HG03469 (cell line): ENCODE measurements around the gene TBCD.
"Not testable (repeated sequence)": the region's sequence is repeated elsewhere in the genome, so short reads cannot be mapped to it uniquely, and the experiment has no call there.

ENCODE experiments used
- ATAC-seq: cut with Tn5 transposase; IDR thresholded peaks from one replicate; pipeline ENCODE4 v1.9.1; 2021; ENCODE audit warnings: mild to moderate bottlenecking, moderate library complexity, moderate number of reproducible peaks; ENCODE audit not compliant: unreplicated experiment

Gene TBCD

DNA sequence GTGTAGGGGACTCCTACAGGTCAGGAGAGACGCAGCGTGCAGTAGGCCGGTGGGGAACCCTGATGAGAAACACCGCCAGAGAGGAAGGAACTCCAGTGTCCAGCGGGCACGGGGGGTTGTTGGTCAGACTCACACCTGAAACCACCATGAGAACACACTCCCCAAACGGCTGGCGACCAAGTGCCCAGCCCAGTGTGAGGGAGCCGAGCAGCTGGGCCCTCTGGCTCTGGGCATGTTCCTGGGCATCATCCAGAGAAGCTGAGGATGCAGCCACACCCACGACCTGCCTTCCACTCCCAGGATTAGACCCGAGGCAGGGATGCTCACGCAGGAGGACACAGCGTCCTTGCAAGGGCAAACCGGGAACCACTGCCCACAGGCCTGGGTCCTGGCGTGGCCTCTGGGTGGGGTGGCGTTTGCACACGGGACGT, 196.2 kb downstream of the TBCD start:
- ATAC-seq, result no peak

GRCh38 chr17:82948957-82949356, 197.1 kb downstream of the TBCD start:
- no peak for ATAC-seq

DNA sequence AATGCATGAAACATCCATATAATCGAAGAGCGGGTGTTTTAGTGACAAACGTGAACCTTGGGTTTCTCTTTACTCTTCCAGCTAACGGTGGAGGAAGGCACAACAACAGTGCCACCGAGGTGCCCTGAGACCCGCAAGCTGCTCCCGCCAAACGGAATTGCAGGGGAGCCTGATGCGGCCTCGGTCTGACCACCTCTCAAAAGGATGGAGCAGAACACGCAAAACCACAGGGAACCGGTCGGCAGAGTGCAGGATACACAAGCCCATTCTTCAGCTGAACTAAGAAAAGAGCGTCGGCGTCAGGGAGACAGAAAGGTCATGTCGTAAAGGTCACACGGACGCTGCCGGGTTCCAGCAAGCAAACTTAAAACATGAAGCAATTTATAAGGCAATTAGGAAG, 197.5 kb downstream of the TBCD start:
- ATAC-seq, result no peak

- no peak for ATAC-seq
These were observed 198.1 kb downstream of the TBCD start for GRCh38 chr17:82949984-82950383.

GRCh38 chr17:82950525-82951102, 198.7 kb downstream of the TBCD start:
- ATAC-seq, result no peak

- ATAC-seq, result no peak
These were observed 200.2 kb downstream of the TBCD start for GRCh38 chr17:82952019-82952418.

- ATAC-seq, result not testable (repeated sequence)
These were observed 203.2 kb downstream of the TBCD start for GRCh38 chr17:82955106-82955505.

DNA sequence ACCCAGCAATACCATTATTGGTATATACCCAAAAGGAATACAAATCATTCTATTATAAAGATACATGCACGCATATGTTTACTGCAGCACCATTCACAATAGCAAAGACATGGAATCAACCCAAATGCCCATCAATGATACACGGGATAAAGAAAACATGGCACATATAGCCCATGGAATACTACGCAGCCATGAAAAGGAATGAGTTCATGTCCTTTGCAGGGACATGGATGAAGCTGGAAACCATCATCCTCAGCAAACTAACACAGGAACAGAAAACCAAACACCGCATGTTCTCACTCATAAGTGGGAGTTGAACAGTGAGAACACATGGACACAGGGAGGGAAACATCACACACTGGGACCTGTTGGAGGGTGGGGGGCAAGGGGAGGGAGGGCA, 203.8 kb downstream of the TBCD start:
- ATAC-seq, result not testable (repeated sequence)

DNA sequence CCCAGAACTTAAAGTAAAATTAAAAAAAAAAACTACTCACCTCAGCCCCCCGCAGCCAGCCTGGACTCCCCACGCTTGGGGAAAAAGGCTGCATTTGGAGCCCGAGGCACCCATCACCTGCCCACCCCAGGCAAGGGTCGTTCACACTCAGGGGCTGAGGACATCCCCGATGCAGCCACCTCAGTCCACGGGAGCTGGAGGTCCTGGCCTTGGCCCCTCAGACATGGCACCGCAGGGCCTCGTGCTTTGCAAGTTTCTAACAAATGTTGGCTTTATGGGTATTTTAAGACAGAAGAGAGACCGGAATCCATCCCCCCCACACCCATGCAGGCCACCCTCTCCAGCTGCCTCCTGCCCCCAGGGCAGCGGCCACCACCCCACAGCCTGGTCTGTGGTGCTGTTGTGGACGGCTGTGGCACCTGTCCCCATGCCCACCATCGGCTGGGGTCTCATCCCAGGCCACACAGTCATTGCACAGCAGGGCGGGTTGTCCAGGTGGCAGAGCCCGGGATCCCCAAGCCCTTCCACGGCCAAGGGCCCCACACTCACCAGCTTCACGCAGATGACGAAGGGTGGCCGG, 204.4 kb downstream of the TBCD start:
- ATAC-seq, result no peak

- ATAC-seq, result no peak
These were observed 205.0 kb downstream of the TBCD start for GRCh38 chr17:82956726-82957468.

GRCh38 chr17:82957469-82957795, 205.6 kb downstream of the TBCD start:
- ATAC-seq, result no peak

GRCh38 chr17:82957961-82958561, 206.2 kb downstream of the TBCD start:
- no peak for ATAC-seq

GRCh38 chr17:82959242-82959930, 207.5 kb downstream of the TBCD start:
- ATAC-seq, result no peak

- ATAC-seq, result no peak
These were observed 208.1 kb downstream of the TBCD start for GRCh38 chr17:82959990-82960418.

DNA sequence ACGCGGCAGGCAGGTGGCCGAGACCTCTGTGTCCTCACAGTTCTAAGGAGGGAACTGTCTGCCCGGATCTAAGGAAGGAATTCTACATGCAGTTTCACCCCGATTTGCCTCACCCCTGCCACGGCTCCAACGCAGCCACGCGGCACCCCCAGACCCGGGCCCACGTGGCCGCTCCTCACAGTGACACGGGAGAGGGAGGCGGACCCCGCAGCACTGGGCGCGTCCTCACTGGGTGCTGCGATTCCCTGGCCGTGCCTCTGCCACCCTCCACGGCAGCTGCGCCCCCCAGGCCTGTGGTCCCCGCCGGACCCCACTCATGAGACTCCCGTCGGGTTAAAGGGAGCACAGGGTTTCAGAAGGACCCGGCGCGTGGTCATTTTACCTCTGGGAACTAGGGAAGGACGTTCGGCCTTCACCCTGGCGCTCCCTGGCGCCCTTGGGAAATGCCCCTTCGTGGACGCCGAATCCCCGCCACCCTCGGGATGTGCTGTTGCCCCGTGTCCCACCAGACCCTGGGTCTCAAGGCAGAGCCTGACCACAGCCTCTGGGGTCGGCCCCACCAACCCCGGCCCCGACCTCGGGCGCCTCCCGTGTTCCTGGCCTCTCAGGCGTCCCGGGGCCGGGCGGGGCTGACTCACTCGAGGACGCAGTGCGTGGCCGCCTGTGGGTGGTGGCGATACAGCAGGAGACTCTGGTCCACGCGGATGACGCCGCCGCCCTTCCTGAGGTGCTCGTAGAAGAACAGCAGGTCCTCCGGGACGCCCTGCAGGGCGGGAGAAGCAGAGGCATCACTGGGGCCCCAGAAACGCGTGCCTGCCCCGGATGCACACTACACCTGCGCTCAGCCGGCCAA, 208.8 kb downstream of the TBCD start:
- no peak for ATAC-seq

GRCh38 chr17:82961366-82962162, 209.7 kb downstream of the TBCD start:
- ATAC-seq, result no peak

- no peak for ATAC-seq
These were observed 210.4 kb downstream of the TBCD start for GRCh38 chr17:82962163-82962720.

DNA sequence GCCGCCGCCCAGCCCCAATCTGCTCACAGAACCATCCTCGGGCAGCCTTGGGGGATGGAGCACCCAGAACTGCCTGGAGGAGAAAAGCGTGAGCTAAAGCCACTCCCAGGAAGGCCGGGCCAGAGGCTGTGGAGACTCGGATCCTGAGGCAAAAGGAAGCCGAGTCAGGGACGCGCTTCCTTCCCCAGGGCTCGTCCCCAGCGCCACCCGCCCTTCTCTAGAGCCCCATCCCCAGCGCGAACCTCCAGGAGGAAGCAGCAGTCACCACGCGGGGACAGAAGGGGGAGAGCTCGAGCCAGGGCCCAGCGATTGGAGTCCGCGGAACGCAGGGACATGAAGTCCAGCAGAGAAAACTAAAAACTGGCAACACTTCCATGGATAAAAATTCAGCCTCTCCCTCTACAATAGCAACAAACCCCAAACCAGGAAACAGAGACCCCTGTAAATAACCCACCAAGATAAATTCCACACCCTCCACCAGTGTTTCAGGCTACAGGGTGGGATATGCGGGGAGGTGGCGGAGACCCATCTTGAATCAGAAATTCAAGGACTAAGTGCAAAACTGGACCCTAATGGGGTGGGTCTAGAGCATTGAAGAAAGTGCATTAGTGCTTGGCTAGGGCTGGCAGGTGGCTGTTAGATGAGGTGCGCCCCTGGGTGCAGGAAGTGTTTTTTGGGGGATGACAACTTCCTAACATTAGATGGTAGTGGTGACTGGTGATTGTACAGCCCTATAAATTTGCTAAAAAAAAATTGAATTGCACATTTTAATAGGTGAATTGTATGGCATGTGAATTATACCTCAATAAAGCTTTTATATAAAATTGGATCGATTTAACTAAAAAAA, 211.5 kb downstream of the TBCD start:
- ATAC-seq, result no peak
